ENCODE measurements around the gene VIL1.

- TF ChIP-seq NFRKB (IDR thresholded peaks at IDR 0.05) (no peak), ELF4 (IDR thresholded peaks at IDR 0.05) (no peak), FOXA1 (IDR thresholded peaks at IDR 0.05) (no peak), HDGF (IDR thresholded peaks at IDR 0.05; ENCODE audit: borderline replicate concordance) (no peak), SUZ12 (IDR thresholded peaks at IDR 0.05) (no peak), ARNT (IDR thresholded peaks at IDR 0.05) (no peak), PKNOX1 (IDR thresholded peaks at IDR 0.05) (no peak)
These were observed 800 bp downstream of the VIL1 start for GRCh38 chr2:218419630-218420216.

All from HEK293T (cell line).